ENCODE measurements around the gene SGF29. TPM values are rescaled to one million over a fixed set of nuclear protein-coding genes. Genes with fewer than 3 reads are reported as not detected.

Gene SGF29
- total and polyA plus RNA-seq, 2 experiments from 2014 or later, result 10.0 to 17.6 TPM

DNA sequence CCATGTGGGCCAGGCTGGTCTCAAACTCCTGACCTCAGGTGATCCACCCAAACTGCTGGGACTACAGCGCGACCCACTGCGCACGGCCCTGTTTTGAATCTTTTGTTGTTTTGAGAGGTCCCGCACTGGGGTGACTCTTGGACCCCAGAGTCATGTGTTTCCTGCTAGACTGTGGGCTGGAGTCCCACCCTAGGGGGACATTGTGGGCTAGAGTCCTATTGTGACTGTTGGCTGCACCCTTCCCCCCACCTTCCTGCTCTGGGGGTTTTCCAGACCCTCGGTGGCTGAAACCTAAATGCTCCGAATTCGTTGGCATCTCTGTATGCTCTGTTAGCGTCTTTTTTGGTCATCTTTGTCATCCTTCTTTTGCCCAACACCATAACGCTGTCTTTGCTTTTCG, 30.9 kb upstream of the SGF29 start:
- H3K27me3 Mint-ChIP-seq (ENCODE audit: insufficient read depth, low read depth, poor library complexity), result peaks cover 6% of the 10 kb centered on the region
- H3K4me2 ChIP-seq, result no peak overlapping the region
- H4K20me1 ChIP-seq (replicated peaks; ENCODE audit: insufficient read depth), result no peaks in the 10 kb centered on the region
- no peaks in the 10 kb centered on the region for H3F3A ChIP-seq (replicated peaks; ENCODE audit: low read depth)
- H3K27me3 ChIP-seq (ENCODE audit: insufficient read depth), result no peaks in the 10 kb centered on the region
- H3K9me2 ChIP-seq (ENCODE audit: insufficient read depth), result no peaks in the 10 kb centered on the region
- H3K4me3 Mint-ChIP-seq, result no peak overlapping the region
- H3K27ac Mint-ChIP-seq, result no peak overlapping the region
- DNase-seq (ENCODE audit: low spot score), result no peak
- H2AFZ ChIP-seq, result no peak overlapping the region
- H3K79me2 ChIP-seq (replicated peaks; ENCODE audit: insufficient read depth), result no peaks in the 10 kb centered on the region
- no peak for ATAC-seq
- H3K9me3 Mint-ChIP-seq, result peaks cover 14% of the 10 kb centered on the region; the same call in 1 of the 3 replicates
- H3K4me3 ChIP-seq, result no peak overlapping the region
- no peaks in the 10 kb centered on the region for H3K36me3 ChIP-seq (ENCODE audit: insufficient read depth)
- no peaks in the 10 kb centered on the region for H3K4me1 ChIP-seq (ENCODE audit: insufficient read depth)
- TF ChIP-seq, protein P1, sequence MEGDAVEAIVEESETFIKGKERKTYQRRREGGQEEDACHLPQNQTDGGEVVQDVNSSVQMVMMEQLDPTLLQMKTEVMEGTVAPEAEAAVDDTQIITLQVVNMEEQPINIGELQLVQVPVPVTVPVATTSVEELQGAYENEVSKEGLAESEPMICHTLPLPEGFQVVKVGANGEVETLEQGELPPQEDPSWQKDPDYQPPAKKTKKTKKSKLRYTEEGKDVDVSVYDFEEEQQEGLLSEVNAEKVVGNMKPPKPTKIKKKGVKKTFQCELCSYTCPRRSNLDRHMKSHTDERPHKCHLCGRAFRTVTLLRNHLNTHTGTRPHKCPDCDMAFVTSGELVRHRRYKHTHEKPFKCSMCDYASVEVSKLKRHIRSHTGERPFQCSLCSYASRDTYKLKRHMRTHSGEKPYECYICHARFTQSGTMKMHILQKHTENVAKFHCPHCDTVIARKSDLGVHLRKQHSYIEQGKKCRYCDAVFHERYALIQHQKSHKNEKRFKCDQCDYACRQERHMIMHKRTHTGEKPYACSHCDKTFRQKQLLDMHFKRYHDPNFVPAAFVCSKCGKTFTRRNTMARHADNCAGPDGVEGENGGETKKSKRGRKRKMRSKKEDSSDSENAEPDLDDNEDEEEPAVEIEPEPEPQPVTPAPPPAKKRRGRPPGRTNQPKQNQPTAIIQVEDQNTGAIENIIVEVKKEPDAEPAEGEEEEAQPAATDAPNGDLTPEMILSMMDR (conservative IDR thresholded peaks at IDR 0.05; ENCODE audit: low read depth in 2 of 2), result no peak
- no peak for TF ChIP-seq STAT1 (IDR thresholded peaks at IDR 0.05; ENCODE audit: unreplicated experiment)
- TF ChIP-seq, protein P2, sequence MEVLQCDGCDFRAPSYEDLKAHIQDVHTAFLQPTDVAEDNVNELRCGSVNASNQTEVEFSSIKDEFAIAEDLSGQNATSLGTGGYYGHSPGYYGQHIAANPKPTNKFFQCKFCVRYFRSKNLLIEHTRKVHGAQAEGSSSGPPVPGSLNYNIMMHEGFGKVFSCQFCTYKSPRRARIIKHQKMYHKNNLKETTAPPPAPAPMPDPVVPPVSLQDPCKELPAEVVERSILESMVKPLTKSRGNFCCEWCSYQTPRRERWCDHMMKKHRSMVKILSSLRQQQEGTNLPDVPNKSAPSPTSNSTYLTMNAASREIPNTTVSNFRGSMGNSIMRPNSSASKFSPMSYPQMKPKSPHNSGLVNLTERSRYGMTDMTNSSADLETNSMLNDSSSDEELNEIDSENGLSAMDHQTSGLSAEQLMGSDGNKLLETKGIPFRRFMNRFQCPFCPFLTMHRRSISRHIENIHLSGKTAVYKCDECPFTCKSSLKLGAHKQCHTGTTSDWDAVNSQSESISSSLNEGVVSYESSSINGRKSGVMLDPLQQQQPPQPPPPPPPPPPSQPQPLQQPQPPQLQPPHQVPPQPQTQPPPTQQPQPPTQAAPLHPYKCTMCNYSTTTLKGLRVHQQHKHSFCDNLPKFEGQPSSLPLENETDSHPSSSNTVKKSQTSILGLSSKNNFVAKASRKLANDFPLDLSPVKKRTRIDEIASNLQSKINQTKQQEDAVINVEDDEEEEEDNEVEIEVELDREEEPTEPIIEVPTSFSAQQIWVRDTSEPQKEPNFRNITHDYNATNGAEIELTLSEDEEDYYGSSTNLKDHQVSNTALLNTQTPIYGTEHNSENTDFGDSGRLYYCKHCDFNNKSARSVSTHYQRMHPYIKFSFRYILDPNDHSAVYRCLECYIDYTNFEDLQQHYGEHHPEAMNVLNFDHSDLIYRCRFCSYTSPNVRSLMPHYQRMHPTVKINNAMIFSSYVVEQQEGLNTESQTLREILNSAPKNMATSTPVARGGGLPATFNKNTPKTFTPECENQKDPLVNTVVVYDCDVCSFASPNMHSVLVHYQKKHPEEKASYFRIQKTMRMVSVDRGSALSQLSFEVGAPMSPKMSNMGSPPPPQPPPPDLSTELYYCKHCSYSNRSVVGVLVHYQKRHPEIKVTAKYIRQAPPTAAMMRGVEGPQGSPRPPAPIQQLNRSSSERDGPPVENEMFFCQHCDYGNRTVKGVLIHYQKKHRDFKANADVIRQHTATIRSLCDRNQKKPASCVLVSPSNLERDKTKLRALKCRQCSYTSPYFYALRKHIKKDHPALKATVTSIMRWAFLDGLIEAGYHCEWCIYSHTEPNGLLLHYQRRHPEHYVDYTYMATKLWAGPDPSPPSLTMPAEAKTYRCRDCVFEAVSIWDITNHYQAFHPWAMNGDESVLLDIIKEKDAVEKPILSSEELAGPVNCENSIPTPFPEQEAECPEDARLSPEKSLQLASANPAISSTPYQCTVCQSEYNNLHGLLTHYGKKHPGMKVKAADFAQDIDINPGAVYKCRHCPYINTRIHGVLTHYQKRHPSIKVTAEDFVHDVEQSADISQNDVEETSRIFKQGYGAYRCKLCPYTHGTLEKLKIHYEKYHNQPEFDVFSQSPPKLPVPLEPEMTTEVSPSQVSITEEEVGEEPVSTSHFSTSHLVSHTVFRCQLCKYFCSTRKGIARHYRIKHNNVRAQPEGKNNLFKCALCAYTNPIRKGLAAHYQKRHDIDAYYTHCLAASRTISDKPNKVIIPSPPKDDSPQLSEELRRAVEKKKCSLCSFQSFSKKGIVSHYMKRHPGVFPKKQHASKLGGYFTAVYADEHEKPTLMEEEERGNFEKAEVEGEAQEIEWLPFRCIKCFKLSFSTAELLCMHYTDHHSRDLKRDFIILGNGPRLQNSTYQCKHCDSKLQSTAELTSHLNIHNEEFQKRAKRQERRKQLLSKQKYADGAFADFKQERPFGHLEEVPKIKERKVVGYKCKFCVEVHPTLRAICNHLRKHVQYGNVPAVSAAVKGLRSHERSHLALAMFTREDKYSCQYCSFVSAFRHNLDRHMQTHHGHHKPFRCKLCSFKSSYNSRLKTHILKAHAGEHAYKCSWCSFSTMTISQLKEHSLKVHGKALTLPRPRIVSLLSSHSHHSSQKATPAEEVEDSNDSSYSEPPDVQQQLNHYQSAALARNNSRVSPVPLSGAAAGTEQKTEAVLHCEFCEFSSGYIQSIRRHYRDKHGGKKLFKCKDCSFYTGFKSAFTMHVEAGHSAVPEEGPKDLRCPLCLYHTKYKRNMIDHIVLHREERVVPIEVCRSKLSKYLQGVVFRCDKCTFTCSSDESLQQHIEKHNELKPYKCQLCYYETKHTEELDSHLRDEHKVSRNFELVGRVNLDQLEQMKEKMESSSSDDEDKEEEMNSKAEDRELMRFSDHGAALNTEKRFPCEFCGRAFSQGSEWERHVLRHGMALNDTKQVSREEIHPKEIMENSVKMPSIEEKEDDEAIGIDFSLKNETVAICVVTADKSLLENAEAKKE (CRISPR knock-in tag; IDR thresholded peaks at IDR 0.05), result no peak
- TF ChIP-seq POLR2AphosphoS5 (IDR thresholded peaks at IDR 0.05; ENCODE audit: low read depth), result no peak
- TF ChIP-seq, protein P3, sequence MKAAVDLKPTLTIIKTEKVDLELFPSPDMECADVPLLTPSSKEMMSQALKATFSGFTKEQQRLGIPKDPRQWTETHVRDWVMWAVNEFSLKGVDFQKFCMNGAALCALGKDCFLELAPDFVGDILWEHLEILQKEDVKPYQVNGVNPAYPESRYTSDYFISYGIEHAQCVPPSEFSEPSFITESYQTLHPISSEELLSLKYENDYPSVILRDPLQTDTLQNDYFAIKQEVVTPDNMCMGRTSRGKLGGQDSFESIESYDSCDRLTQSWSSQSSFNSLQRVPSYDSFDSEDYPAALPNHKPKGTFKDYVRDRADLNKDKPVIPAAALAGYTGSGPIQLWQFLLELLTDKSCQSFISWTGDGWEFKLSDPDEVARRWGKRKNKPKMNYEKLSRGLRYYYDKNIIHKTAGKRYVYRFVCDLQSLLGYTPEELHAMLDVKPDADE (IDR thresholded peaks at IDR 0.05), result no peak
- no peak for TF ChIP-seq NANOG (IDR thresholded peaks at IDR 0.05; ENCODE audit: borderline replicate concordance)
- no peak for TF ChIP-seq JUNB (IDR thresholded peaks at IDR 0.05; ENCODE audit: unreplicated experiment)
- TF ChIP-seq EZH2 (IDR thresholded peaks at IDR 0.05; ENCODE audit: low read depth, unreplicated experiment), result no peak
- no peaks in the 10 kb centered on the region for H3K4me1 Mint-ChIP-seq
- no peaks in the 10 kb centered on the region for H3K36me3 Mint-ChIP-seq (ENCODE audit: low read depth)
- no peak overlapping the region for H3K27ac ChIP-seq (ENCODE audit: low read depth)

All from GM23338 (cell line).